GM12878 (cell line): ENCODE measurements around the gene PHF21B.

Experiments
- BACH1 ChIP-seq: fragments of 450-650 bp; IDR thresholded peaks from 2 replicates; pipeline ENCODE4 v1.6.1; 2017; ENCODE audit warnings: mild to moderate bottlenecking, borderline replicate concordance
- BCLAF1 ChIP-seq: fragments of 450-650 bp; IDR thresholded peaks from 2 replicates; pipeline ENCODE4 v1.6.1; 2017; ENCODE audit warnings: antibody characterized with exemption, mild to moderate bottlenecking, moderate library complexity
- BRCA1 ChIP-seq: IDR thresholded peaks from 2 replicates; pipeline ENCODE4 v1.6.1; 2011; ENCODE audit warnings: low read depth, low read length, improper control_type of control experiment
- EP300 ChIP-seq, 2 experiments: fragments of 150-350 bp in 1 of 2; IDR thresholded peaks; 2 replicates each; pipeline ENCODE4 v1.6.1; 2011 to 2012; ENCODE audit warnings: low read depth in 2 of 2, low read length in 2 of 2, borderline replicate concordance in 1 of 2, improper control_type of control experiment in 1 of 2, inconsistent platforms in 1 of 2; ENCODE audit not compliant: control insufficient read depth in 1 of 2
- HCFC1 ChIP-seq: fragments of 150-350 bp; IDR thresholded peaks from 2 replicates; pipeline ENCODE4 v1.6.1; 2014; ENCODE audit warnings: low read length
- PBX3 ChIP-seq: IDR thresholded peaks from 2 replicates; pipeline ENCODE4 v1.6.1; 2011; ENCODE audit warnings: mild to moderate bottlenecking, low read depth, low read length, moderate library complexity; ENCODE audit not compliant: insufficient replicate concordance
- POLR2AphosphoS5 ChIP-seq: IDR thresholded peaks from 2 replicates; pipeline ENCODE4 v1.6.1; 2011; ENCODE audit warnings: mild to moderate bottlenecking, low read length, inconsistent platforms
- RBBP5 ChIP-seq: fragments of 200-600 bp; sonication (generic); conservative IDR thresholded peaks from 2 replicates; pipeline ENCODE4 v1.6.1; 2016
- SMC3 ChIP-seq: IDR thresholded peaks from 2 replicates; pipeline ENCODE4 v1.6.1; 2011; ENCODE audit warnings: low read length, improper control_type of control experiment, borderline replicate concordance
- SRF ChIP-seq, 2 experiments: IDR thresholded peaks; 2 replicates each; pipeline ENCODE4 v1.6.1; 2011; ENCODE audit warnings: low read depth in 2 of 2, low read length in 2 of 2, mild to moderate bottlenecking in 1 of 2, moderate library complexity in 1 of 2
- TF ChIP-seq, protein P1 (sequence below), 3 experiments: IDR thresholded peaks in 2 of 3; conservative IDR thresholded peaks in 1 of 3; 2 replicates each; pipeline ENCODE4 v1.5.1; 2011; ENCODE audit warnings: low read depth in 3 of 3, low read length in 3 of 3, mild to moderate bottlenecking in 3 of 3, control low read depth in 2 of 3, moderate library complexity in 2 of 3, inconsistent platforms in 1 of 3, mixed read lengths in 1 of 3; ENCODE audit not compliant: control insufficient read depth in 2 of 3, insufficient read depth in 1 of 3; ENCODE audit errors: extremely low read depth in 1 of 3
- TF ChIP-seq, protein P2 (sequence below): IDR thresholded peaks from 2 replicates; pipeline ENCODE4 v1.6.1; 2012; ENCODE audit warnings: low read depth, low read length, improper control_type of control experiment

GRCh38 chr22:44973829-44974228, 36.0 kb downstream of the PHF21B start:
- TF ChIP-seq EP300 (IDR thresholded peaks at IDR 0.05; ENCODE audit: borderline replicate concordance in 1 of 2, control insufficient read depth in 1 of 2, low read depth in 2 of 2, low read length in 2 of 2) (no peak), SRF (IDR thresholded peaks at IDR 0.05; ENCODE audit: low read depth in 2 of 2, low read length in 2 of 2) (no peak), BCLAF1 (no peak), PBX3 (no peak), BRCA1 (no peak), BACH1 (no peak), SMC3 (no peak), RBBP5 (no peak), HCFC1 (no peak), POLR2AphosphoS5 (no peak)
- TF ChIP-seq, protein P1, sequence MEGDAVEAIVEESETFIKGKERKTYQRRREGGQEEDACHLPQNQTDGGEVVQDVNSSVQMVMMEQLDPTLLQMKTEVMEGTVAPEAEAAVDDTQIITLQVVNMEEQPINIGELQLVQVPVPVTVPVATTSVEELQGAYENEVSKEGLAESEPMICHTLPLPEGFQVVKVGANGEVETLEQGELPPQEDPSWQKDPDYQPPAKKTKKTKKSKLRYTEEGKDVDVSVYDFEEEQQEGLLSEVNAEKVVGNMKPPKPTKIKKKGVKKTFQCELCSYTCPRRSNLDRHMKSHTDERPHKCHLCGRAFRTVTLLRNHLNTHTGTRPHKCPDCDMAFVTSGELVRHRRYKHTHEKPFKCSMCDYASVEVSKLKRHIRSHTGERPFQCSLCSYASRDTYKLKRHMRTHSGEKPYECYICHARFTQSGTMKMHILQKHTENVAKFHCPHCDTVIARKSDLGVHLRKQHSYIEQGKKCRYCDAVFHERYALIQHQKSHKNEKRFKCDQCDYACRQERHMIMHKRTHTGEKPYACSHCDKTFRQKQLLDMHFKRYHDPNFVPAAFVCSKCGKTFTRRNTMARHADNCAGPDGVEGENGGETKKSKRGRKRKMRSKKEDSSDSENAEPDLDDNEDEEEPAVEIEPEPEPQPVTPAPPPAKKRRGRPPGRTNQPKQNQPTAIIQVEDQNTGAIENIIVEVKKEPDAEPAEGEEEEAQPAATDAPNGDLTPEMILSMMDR (IDR thresholded peaks at IDR 0.05 in 2 of 3, conservative IDR thresholded peaks at IDR 0.05 in 1 of 3; ENCODE audit: control insufficient read depth in 2 of 3, extremely low read depth in 1 of 3, insufficient read depth in 1 of 3, low read depth in 3 of 3, low read length in 3 of 3): no peak
- TF ChIP-seq, protein P2, sequence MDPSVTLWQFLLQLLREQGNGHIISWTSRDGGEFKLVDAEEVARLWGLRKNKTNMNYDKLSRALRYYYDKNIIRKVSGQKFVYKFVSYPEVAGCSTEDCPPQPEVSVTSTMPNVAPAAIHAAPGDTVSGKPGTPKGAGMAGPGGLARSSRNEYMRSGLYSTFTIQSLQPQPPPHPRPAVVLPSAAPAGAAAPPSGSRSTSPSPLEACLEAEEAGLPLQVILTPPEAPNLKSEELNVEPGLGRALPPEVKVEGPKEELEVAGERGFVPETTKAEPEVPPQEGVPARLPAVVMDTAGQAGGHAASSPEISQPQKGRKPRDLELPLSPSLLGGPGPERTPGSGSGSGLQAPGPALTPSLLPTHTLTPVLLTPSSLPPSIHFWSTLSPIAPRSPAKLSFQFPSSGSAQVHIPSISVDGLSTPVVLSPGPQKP: no peak
